ENCODE data around the gene MFNG.
"Not testable (repeated sequence)": the region's sequence is repeated elsewhere in the genome, so short reads cannot be mapped to it uniquely, and the experiment has no call there.

Gene MFNG

GRCh38 chr22:37486224-37486845 is at the start of gene MFNG:
TSS of gene MFNG (minus strand) at chr22:37486384. CDS start at chr22:37486177, 207 bp downstream.
- DNase-seq (ENCODE audit: low read depth): no peak
- TF ChIP-seq CTCF (IDR thresholded peaks at IDR 0.05; ENCODE audit: low read depth, low read length, missing control alignments): no peak
- H3K4me3 ChIP-seq (ENCODE audit: low read depth, low read length): no peak within 1 kb of the TSS
- in situ Hi-C loops (cut with HindIII; ENCODE audit: low sequenced_read_pairs): no loop called here

GRCh38 chr22:37535159-37535558 is 49.0 kb upstream of the MFNG start:
- no peak overlapping the region for H3K4me3 ChIP-seq (ENCODE audit: low read depth, low read length)
- in situ Hi-C loops (cut with HindIII; ENCODE audit: low sequenced_read_pairs): no loop called here
- TF ChIP-seq CTCF (IDR thresholded peaks at IDR 0.05; ENCODE audit: low read depth, low read length, missing control alignments): no peak
- no peak for DNase-seq (ENCODE audit: low read depth)

DNA sequence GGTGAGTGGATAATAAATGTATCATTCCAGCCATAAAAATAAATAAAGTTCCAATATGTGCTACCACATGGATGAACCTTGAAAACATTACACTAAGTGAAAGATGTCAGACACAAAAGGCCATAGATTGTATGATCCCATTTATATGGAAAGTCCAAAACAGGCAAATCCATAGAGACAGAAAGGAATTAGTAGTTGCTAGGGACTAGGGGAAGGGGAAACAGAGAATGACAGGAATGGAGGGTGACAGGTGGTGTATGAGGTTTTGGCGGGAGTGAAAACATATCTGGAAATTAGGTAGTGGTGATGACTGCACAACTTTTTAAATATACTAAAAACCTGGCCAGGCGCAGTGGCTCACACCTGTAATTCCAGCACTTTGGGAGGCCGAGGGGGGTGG is 48.3 kb upstream of the MFNG start:
- in situ Hi-C loops (cut with HindIII; ENCODE audit: low sequenced_read_pairs): no loop called here
- H3K4me3 ChIP-seq (ENCODE audit: low read depth, low read length): no peak overlapping the region
- DNase-seq (ENCODE audit: low read depth): no peak
- TF ChIP-seq CTCF (IDR thresholded peaks at IDR 0.05; ENCODE audit: low read depth, low read length, missing control alignments): no peak

- H3K4me3 ChIP-seq (ENCODE audit: low read depth, low read length): no peak overlapping the region
- peak; percentile 10 for TF ChIP-seq CTCF (IDR thresholded peaks at IDR 0.05; ENCODE audit: low read depth, low read length, missing control alignments)
- DNase-seq (ENCODE audit: low read depth): peak; percentile 74
- in situ Hi-C loops (cut with HindIII; ENCODE audit: low sequenced_read_pairs): no loop called here
Observed at GRCh38 chr22:37533995-37534394, 47.8 kb upstream of the MFNG start.

DNA sequence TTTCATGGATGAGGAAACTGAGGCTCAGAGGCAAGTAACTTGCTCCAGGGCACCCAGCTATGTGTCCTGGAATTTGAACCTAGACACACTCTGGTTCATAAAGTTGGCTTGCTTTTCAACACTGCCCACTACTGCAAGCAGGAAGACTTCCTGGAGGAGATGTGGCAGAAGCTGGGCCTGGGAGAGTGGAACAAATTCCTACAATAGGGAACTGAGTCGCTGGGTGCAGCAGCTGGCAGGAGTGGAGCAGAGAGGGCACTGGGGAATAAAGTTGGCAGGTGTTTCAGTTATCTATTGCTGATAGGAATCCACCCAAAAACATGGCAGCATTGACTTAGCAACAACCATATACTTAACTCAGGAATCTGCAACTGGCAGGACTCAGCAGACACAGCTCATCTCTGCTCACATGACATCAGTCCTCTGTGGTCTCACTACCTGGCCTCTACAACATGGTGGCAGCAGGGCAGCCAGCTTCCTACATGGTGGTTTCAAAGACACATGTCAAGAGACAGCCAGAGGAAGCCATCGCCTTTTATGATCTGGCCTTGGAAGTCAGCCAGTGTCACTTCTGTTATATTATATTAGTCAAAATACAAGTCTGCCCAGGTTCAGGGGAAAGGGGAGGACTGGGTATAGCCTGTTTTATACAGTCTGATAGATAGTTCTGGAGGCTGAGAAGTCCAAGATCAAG is 43.6 kb upstream of the MFNG start:
- in situ Hi-C loops (cut with HindIII; ENCODE audit: low sequenced_read_pairs): no loop called here
- no peak for DNase-seq (ENCODE audit: low read depth)

DNA sequence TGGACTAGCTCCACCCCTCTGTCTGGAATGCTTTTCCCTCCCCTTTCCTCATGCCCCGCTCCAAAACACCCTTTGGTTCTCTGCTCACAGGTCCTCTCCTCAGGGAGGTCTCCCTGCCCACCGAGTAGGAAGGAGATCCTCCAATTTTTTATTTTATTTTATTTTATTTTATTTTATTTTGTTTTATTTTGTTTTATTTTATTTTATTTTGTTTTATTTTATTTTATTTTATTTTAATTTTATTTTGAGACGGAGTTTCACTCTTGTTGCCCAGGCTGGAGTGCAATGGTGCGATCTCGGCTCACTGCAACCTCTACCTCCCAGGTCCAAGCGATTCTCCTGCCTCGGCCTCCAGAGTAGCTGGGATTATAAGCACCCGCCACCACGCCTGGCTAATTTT is 41.8 kb upstream of the MFNG start:
- H3K4me3 ChIP-seq (ENCODE audit: low read depth, low read length); in situ Hi-C loops (cut with HindIII; ENCODE audit: low sequenced_read_pairs); DNase-seq (ENCODE audit: low read depth): not testable (repeated sequence)

More for the DNA sequence above, 43.6 kb upstream of the MFNG start:
- no peak overlapping the region for H3K4me3 ChIP-seq (ENCODE audit: low read depth, low read length)
- TF ChIP-seq CTCF (IDR thresholded peaks at IDR 0.05; ENCODE audit: low read depth, low read length, missing control alignments): no peak

- in situ Hi-C loops (cut with HindIII; ENCODE audit: low sequenced_read_pairs); H3K4me3 ChIP-seq (ENCODE audit: low read depth, low read length); DNase-seq (ENCODE audit: low read depth): not testable (repeated sequence)
Observed at GRCh38 chr22:37527081-37527752, 41.0 kb upstream of the MFNG start.
